Measurements from ENCODE around the gene KIAA1958. TPM values are rescaled to one million over a fixed set of nuclear protein-coding genes. Genes with fewer than 3 reads are reported as not detected.

The KIAA1958 gene
- total and polyA plus RNA-seq, 2 of the 8 experiments (the other 6 are each of a cell fraction or from before 2014, with no cell fraction given) = 11.4 to 43.8 TPM

- H3K4me3 ChIP-seq (ENCODE audit: extremely low read depth in 1 of 4, insufficient read depth in 2 of 4, low read depth in 3 of 4, low read length in 4 of 4) = no peak overlapping the region
- H2BK5ac ChIP-seq (ENCODE audit: low read depth, low read length) = no peak overlapping the region
- DNase-seq (ENCODE audit: low read depth in 1 of 2, low spot score in 2 of 2) = no peak
- ChIA-PET CTCF (ENCODE audit: partially characterized antibody) (interaction anchor here (0.5 to 1.0 kb wide), 5 partner anchors 9 to 353 kb away, joined by 3 to 7 read pairs (median 3); no protein-coding TSS in a partner anchor), POLR2A (ENCODE audit: partially characterized antibody) (no interaction called here)
- no peak overlapping the region for H4K5ac ChIP-seq (ENCODE audit: insufficient read length, low read depth, low read length)
- H3K4me1 ChIP-seq (replicated peaks in 1 of 4; ENCODE audit: control insufficient read depth in 3 of 4, insufficient read depth in 4 of 4, low read length in 3 of 4) = no peaks in the 10 kb centered on the region
- no peak overlapping the region for H3K4me2 ChIP-seq (ENCODE audit: insufficient read depth in 1 of 2, low read depth in 2 of 2, low read length in 2 of 2)
- no peak overlapping the region for H3K23ac ChIP-seq (ENCODE audit: insufficient read length)
- H4K8ac ChIP-seq (ENCODE audit: extremely low read depth, insufficient read depth, low read length) = no peak overlapping the region
- no peak for FAIRE-seq
- H3K79me2 ChIP-seq (ENCODE audit: control insufficient read depth in 1 of 2, insufficient read depth in 2 of 2, low read length in 2 of 2) = no peaks in the 10 kb centered on the region
- no peak overlapping the region for H2BK120ac ChIP-seq (replicated peaks; ENCODE audit: low read depth, low read length)
- no peak overlapping the region for H2BK12ac ChIP-seq (ENCODE audit: low read depth, low read length)
- H2BK20ac ChIP-seq (ENCODE audit: low read length) = no peak overlapping the region
- no peak overlapping the region for H3K18ac ChIP-seq (ENCODE audit: extremely low read depth, low read length)
- H2AK5ac ChIP-seq (ENCODE audit: low read depth, low read length) = no peak overlapping the region
- H3K4ac ChIP-seq (replicated peaks; ENCODE audit: insufficient read length, low read depth, low read length) = no peak overlapping the region
- H3K56ac ChIP-seq (replicated peaks; ENCODE audit: insufficient read length, low read depth, low read length) = no peak overlapping the region
- no peaks in the 10 kb centered on the region for H3K23me2 ChIP-seq (ENCODE audit: low read depth, low read length)
- H3K27ac ChIP-seq (ENCODE audit: low read depth, low read length) = no peak overlapping the region
- H3K79me1 ChIP-seq (ENCODE audit: low read depth, low read length) = no peaks in the 10 kb centered on the region
- no peaks in the 10 kb centered on the region for H4K20me1 ChIP-seq (replicated peaks in 1 of 2; ENCODE audit: control insufficient read depth in 1 of 2, insufficient read depth in 2 of 2, low read length in 2 of 2)
- H3K14ac ChIP-seq (ENCODE audit: insufficient read length) = no peak overlapping the region
- 88% methylated on average over 2 of the region's 2 CpGs; no CpG with 5 or more reads in 1 of the 2 experiments for whole genome bisulfite sequencing, 2 experiments (ENCODE audit: extremely low coverage in 1 of 2, insufficient coverage in 1 of 2, insufficient read length in 1 of 2, insufficient replicate concordance in 2 of 2, low coverage in 1 of 2, low lambda C conversion rate in 2 of 2, missing lambda C conversion rate in 1 of 2)
- no peaks in the 10 kb centered on the region for H3K9me3 ChIP-seq (ENCODE audit: insufficient read depth in 2 of 2, low read depth in 1 of 2, low read length in 1 of 2)
- H2BK15ac ChIP-seq (ENCODE audit: low read length) = no peak overlapping the region
- H3K27me3 ChIP-seq (replicated peaks in 1 of 4; ENCODE audit: control insufficient read depth in 3 of 4, extremely low read depth in 1 of 4, insufficient read depth in 3 of 4, low read length in 3 of 4) = no peaks in the 10 kb centered on the region
- H3K9ac ChIP-seq (replicated peaks in 1 of 4; ENCODE audit: extremely low read depth in 1 of 4, low read depth in 3 of 4, low read length in 3 of 4) = no peak overlapping the region
- H2AFZ ChIP-seq (ENCODE audit: low read length) = no peak overlapping the region
- no peaks in the 10 kb centered on the region for H3K36me3 ChIP-seq (ENCODE audit: control insufficient read depth in 2 of 4, insufficient read depth in 4 of 4, low read length in 3 of 4)
- H4K91ac ChIP-seq (replicated peaks; ENCODE audit: insufficient read length, low read length) = no peak overlapping the region
- TF ChIP-seq NRF1 (IDR thresholded peaks at IDR 0.05; ENCODE audit: low read depth, low read length) = no peak
- TF ChIP-seq MAFK (IDR thresholded peaks at IDR 0.05; ENCODE audit: low read depth, low read length) = no peak
- TF ChIP-seq SIX5 (IDR thresholded peaks at IDR 0.05; ENCODE audit: low read depth, low read length) = no peak
- TF ChIP-seq, protein P1, sequence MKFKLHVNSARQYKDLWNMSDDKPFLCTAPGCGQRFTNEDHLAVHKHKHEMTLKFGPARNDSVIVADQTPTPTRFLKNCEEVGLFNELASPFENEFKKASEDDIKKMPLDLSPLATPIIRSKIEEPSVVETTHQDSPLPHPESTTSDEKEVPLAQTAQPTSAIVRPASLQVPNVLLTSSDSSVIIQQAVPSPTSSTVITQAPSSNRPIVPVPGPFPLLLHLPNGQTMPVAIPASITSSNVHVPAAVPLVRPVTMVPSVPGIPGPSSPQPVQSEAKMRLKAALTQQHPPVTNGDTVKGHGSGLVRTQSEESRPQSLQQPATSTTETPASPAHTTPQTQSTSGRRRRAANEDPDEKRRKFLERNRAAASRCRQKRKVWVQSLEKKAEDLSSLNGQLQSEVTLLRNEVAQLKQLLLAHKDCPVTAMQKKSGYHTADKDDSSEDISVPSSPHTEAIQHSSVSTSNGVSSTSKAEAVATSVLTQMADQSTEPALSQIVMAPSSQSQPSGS (IDR thresholded peaks at IDR 0.05; ENCODE audit: low read length) = no peak
- TF ChIP-seq, protein P2, sequence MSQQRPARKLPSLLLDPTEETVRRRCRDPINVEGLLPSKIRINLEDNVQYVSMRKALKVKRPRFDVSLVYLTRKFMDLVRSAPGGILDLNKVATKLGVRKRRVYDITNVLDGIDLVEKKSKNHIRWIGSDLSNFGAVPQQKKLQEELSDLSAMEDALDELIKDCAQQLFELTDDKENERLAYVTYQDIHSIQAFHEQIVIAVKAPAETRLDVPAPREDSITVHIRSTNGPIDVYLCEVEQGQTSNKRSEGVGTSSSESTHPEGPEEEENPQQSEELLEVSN (IDR thresholded peaks at IDR 0.05) = no peak
- TF ChIP-seq CEBPB (IDR thresholded peaks at IDR 0.05; ENCODE audit: low read depth, low read length) = no peak
- no peak for TF ChIP-seq KDM1A (IDR thresholded peaks at IDR 0.05; ENCODE audit: borderline replicate concordance, low read length)
- no peak for TF ChIP-seq EGR1 (IDR thresholded peaks at IDR 0.05; ENCODE audit: borderline replicate concordance, low read depth, low read length)
- no peak for TF ChIP-seq YY1 (IDR thresholded peaks at IDR 0.05; ENCODE audit: low read depth, low read length)
- no peak for TF ChIP-seq ATF3 (IDR thresholded peaks at IDR 0.05; ENCODE audit: insufficient read depth, low read depth, low read length)
- no peak for TF ChIP-seq JUN (IDR thresholded peaks at IDR 0.05; ENCODE audit: low read depth, low read length)
- TF ChIP-seq KDM4A (IDR thresholded peaks at IDR 0.05; ENCODE audit: low read depth, low read length, severe bottlenecking) = no peak
Measured at GRCh38 chr9:112439171-112439570, 47.5 kb upstream of the KIAA1958 start.

Data from H1 (cell line).